UCSD-AML1 (cell line): Measurements from ENCODE around the gene CDCA8.

Source experiments
- DNase-seq: peaks from one replicate; lab custom pipeline; 2025; ENCODE audit not compliant: unreplicated experiment; lab: John Stamatoyannopoulos, UW

CDCA8 gene

GRCh38 chr1:37692078-37692833, at the start of gene CDCA8:
Gene CDCA8 (plus strand): TSS chr1:37692516. CDS start chr1:37692691, 175 bp downstream.
- DNase-seq = peak; percentile 98

- DNase-seq = no peak
Measured at GRCh38 chr1:37647281-37647680, 45.0 kb upstream of the CDCA8 start.

- no peak for DNase-seq
Measured at GRCh38 chr1:37650173-37650572, 42.1 kb upstream of the CDCA8 start.

GRCh38 chr1:37650721-37651120, 41.6 kb upstream of the CDCA8 start:
- DNase-seq = no peak

GRCh38 chr1:37651803-37652202, 40.5 kb upstream of the CDCA8 start:
- no peak for DNase-seq

GRCh38 chr1:37652976-37653375, 39.3 kb upstream of the CDCA8 start:
- no peak for DNase-seq

- DNase-seq = no peak
Measured at GRCh38 chr1:37653906-37654305, 38.4 kb upstream of the CDCA8 start.

GRCh38 chr1:37655274-37655673, 37.0 kb upstream of the CDCA8 start:
- DNase-seq = no peak

GRCh38 chr1:37656026-37656425, 36.3 kb upstream of the CDCA8 start:
- no peak for DNase-seq

- no peak for DNase-seq
Measured at GRCh38 chr1:37656881-37657280, 35.4 kb upstream of the CDCA8 start.

- DNase-seq = no peak
Measured at GRCh38 chr1:37657620-37658412, 34.5 kb upstream of the CDCA8 start.

GRCh38 chr1:37658486-37658885, 33.8 kb upstream of the CDCA8 start:
- DNase-seq = no peak

- no peak for DNase-seq
Measured at GRCh38 chr1:37660664-37661063, 31.7 kb upstream of the CDCA8 start.

GRCh38 chr1:37661401-37661800, 30.9 kb upstream of the CDCA8 start:
- DNase-seq = no peak

GRCh38 chr1:37662031-37662755, 30.1 kb upstream of the CDCA8 start:
- no peak for DNase-seq

- DNase-seq = no peak
Measured at GRCh38 chr1:37663426-37664000, 28.8 kb upstream of the CDCA8 start.

GRCh38 chr1:37666241-37666867, 26.0 kb upstream of the CDCA8 start:
- no peak for DNase-seq

- no peak for DNase-seq
Measured at GRCh38 chr1:37667023-37667671, 25.2 kb upstream of the CDCA8 start.

GRCh38 chr1:37670133-37670532, 22.2 kb upstream of the CDCA8 start:
- DNase-seq = no peak

- DNase-seq = no peak
Measured at GRCh38 chr1:37671261-37671660, 21.1 kb upstream of the CDCA8 start.
